Nephron (organoid): ENCODE results near the gene IGSF23.

ENCODE experiments used
- H3K27ac Mint-ChIP-seq, 3 experiments: 2 replicates each; pipeline ENCODE4 v1.8.0; 2020; ENCODE audit warnings: mixed read lengths in 3 of 3, mild to moderate bottlenecking in 2 of 3, moderate library complexity in 1 of 3
- H3K27me3 Mint-ChIP-seq: 2 replicates; pipeline ENCODE4 v1.8.0; 2021; ENCODE audit warnings: low read depth, mild to moderate bottlenecking, moderate library complexity, mixed read lengths
- H3K36me3 Mint-ChIP-seq: 2 replicates; pipeline ENCODE4 v1.8.0; 2020; ENCODE audit warnings: low read depth, mixed read lengths
- H3K4me1 Mint-ChIP-seq: 2 replicates; pipeline ENCODE4 v1.8.0; 2020; ENCODE audit warnings: mixed read lengths
- H3K4me3 Mint-ChIP-seq, 3 experiments: 2 replicates each; pipeline ENCODE4 v1.8.0; 2020; ENCODE audit warnings: mild to moderate bottlenecking in 3 of 3, mixed read lengths in 3 of 3, moderate library complexity in 2 of 3
- H3K9me3 Mint-ChIP-seq: 2 replicates; pipeline ENCODE4 v1.8.0; 2020; ENCODE audit warnings: mixed read lengths
- CTCF ChIP-seq, 3 experiments: fragments of 200-600 bp; sonication (generic); IDR thresholded peaks; one replicate each; pipeline ENCODE4 v1.5.0; 2021; ENCODE audit warnings: antibody characterized with exemption in 3 of 3; ENCODE audit not compliant: unreplicated experiment in 3 of 3

Gene IGSF23

GRCh38 chr19:44613295-44614178 lies at the start of gene IGSF23:
Gene IGSF23 (plus strand): TSS chr19:44613563. CDS start chr19:44613646, 83 bp downstream.
- no peaks in the 10 kb centered on the region for H3K4me1 Mint-ChIP-seq
- H3K27me3 Mint-ChIP-seq: peaks cover 4% of the 10 kb centered on the region
- no peaks in the 10 kb centered on the region for H3K9me3 Mint-ChIP-seq
- no peaks in the 10 kb centered on the region for H3K36me3 Mint-ChIP-seq
- no peak within 1 kb of the TSS for H3K4me3 Mint-ChIP-seq
- no peak within 1 kb of the TSS for H3K27ac Mint-ChIP-seq
- TF ChIP-seq CTCF (IDR thresholded peaks at IDR 0.05; ENCODE audit: unreplicated experiment in 3 of 3): no peak

GRCh38 chr19:44566984-44567383 lies 46.4 kb upstream of the IGSF23 start:
- TF ChIP-seq CTCF (IDR thresholded peaks at IDR 0.05; ENCODE audit: unreplicated experiment in 3 of 3): no peak
- Mint-ChIP-seq H3K27me3 (peaks cover 16% of the 10 kb centered on the region), H3K9me3 (no peaks in the 10 kb centered on the region)

GRCh38 chr19:44567745-44568144 lies 45.6 kb upstream of the IGSF23 start:
- Mint-ChIP-seq H3K9me3 (no peaks in the 10 kb centered on the region), H3K27ac (no peak overlapping the region), H3K4me1 (peaks cover 6% of the 10 kb centered on the region), H3K4me3 (no peak overlapping the region), H3K27me3 (peaks cover 12% of the 10 kb centered on the region), H3K36me3 (no peaks in the 10 kb centered on the region)
- no peak for TF ChIP-seq CTCF (IDR thresholded peaks at IDR 0.05; ENCODE audit: unreplicated experiment in 3 of 3)

More at GRCh38 chr19:44566984-44567383, 46.4 kb upstream of the IGSF23 start:
- Mint-ChIP-seq H3K27ac (no peak overlapping the region), H3K4me3 (no peak overlapping the region), H3K4me1 (peaks cover 6% of the 10 kb centered on the region), H3K36me3 (no peaks in the 10 kb centered on the region)

- Mint-ChIP-seq H3K27ac (no peak overlapping the region), H3K36me3 (no peaks in the 10 kb centered on the region), H3K4me1 (peaks cover 30% of the 10 kb centered on the region), H3K4me3 (peak overlapping the region in 1 of 3 experiments; percentile 12), H3K27me3 (peaks cover 12% of the 10 kb centered on the region), H3K9me3 (no peaks in the 10 kb centered on the region)
- TF ChIP-seq CTCF (IDR thresholded peaks at IDR 0.05; ENCODE audit: unreplicated experiment in 3 of 3): no peak
Measured at GRCh38 chr19:44570603-44570983, 42.8 kb upstream of the IGSF23 start.

GRCh38 chr19:44570984-44571684 lies 42.2 kb upstream of the IGSF23 start:
- Mint-ChIP-seq H3K36me3 (no peaks in the 10 kb centered on the region), H3K27ac (peak overlapping the region; percentile 43 to 58 (median 55)), H3K9me3 (no peaks in the 10 kb centered on the region), H3K4me1 (peaks cover 30% of the 10 kb centered on the region), H3K27me3 (peaks cover 12% of the 10 kb centered on the region), H3K4me3 (no peak overlapping the region)
- peak; percentile 70 for TF ChIP-seq CTCF (IDR thresholded peaks at IDR 0.05; ENCODE audit: unreplicated experiment in 3 of 3)
